ENCODE results near the gene MPV17L2.

MPV17L2 gene

GRCh38 chr19:18197941-18198340 lies 4.9 kb downstream of the MPV17L2 start:
- TF ChIP-seq POU2F2 (IDR thresholded peaks at IDR 0.05; ENCODE audit: low read depth, low read length) (no peak), SPI1 (IDR thresholded peaks at IDR 0.05; ENCODE audit: low read depth, low read length) (no peak), TAF1 (IDR thresholded peaks at IDR 0.05; ENCODE audit: low read depth, low read length) (no peak), PAX5 (IDR thresholded peaks at IDR 0.05; ENCODE audit: insufficient read depth, low read length, severe bottlenecking) (no peak), POLR2A (IDR thresholded peaks at IDR 0.05; ENCODE audit: low read depth, low read length) (no peak), POLR2AphosphoS5 (IDR thresholded peaks at IDR 0.05; ENCODE audit: low read depth, low read length) (no peak)
- no peak for DNase-seq (ENCODE audit: insufficient read length, low spot score)
- no peak for FAIRE-seq

GRCh38 chr19:18198374-18198773 lies 5.4 kb downstream of the MPV17L2 start:
- FAIRE-seq: no peak
- no peak for DNase-seq (ENCODE audit: insufficient read length, low spot score)
- TF ChIP-seq PAX5 (IDR thresholded peaks at IDR 0.05; ENCODE audit: insufficient read depth, low read length, severe bottlenecking): no peak

- TF ChIP-seq PAX5 (IDR thresholded peaks at IDR 0.05; ENCODE audit: insufficient read depth, low read length, severe bottlenecking) (no peak), POLR2A (IDR thresholded peaks at IDR 0.05; ENCODE audit: low read depth, low read length) (no peak), POLR2AphosphoS5 (IDR thresholded peaks at IDR 0.05; ENCODE audit: low read depth, low read length) (no peak), TAF1 (IDR thresholded peaks at IDR 0.05; ENCODE audit: low read depth, low read length) (no peak), SPI1 (IDR thresholded peaks at IDR 0.05; ENCODE audit: low read depth, low read length) (no peak), POU2F2 (IDR thresholded peaks at IDR 0.05; ENCODE audit: low read depth, low read length) (no peak)
- no peak for DNase-seq (ENCODE audit: insufficient read length, low spot score)
- FAIRE-seq: no peak
These were observed 9.4 kb downstream of the MPV17L2 start for GRCh38 chr19:18202397-18202777.

- no peak for FAIRE-seq
- no peak for DNase-seq (ENCODE audit: insufficient read length, low spot score)
- TF ChIP-seq TAF1 (IDR thresholded peaks at IDR 0.05; ENCODE audit: low read depth, low read length) (no peak), POLR2AphosphoS5 (IDR thresholded peaks at IDR 0.05; ENCODE audit: low read depth, low read length) (no peak)
These were observed 9.9 kb downstream of the MPV17L2 start for GRCh38 chr19:18202778-18203407.

- DNase-seq (ENCODE audit: insufficient read length, low spot score) (no peak), FAIRE-seq (no peak)
- no peak for TF ChIP-seq POLR2AphosphoS5 (IDR thresholded peaks at IDR 0.05; ENCODE audit: low read depth, low read length)
- TF ChIP-seq SPI1 (IDR thresholded peaks at IDR 0.05; ENCODE audit: low read depth, low read length): no peak
- TF ChIP-seq POU2F2 (IDR thresholded peaks at IDR 0.05; ENCODE audit: low read depth, low read length): no peak
- no peak for TF ChIP-seq PAX5 (IDR thresholded peaks at IDR 0.05; ENCODE audit: insufficient read depth, low read length, severe bottlenecking)
- TF ChIP-seq TAF1 (IDR thresholded peaks at IDR 0.05; ENCODE audit: low read depth, low read length): no peak
- no peak for TF ChIP-seq POLR2A (IDR thresholded peaks at IDR 0.05; ENCODE audit: low read depth, low read length)
These were observed 10.4 kb downstream of the MPV17L2 start for GRCh38 chr19:18203408-18203862.

GRCh38 chr19:18203863-18204393 lies 10.9 kb downstream of the MPV17L2 start, which contains the start of gene RAB3A:
TSS of gene RAB3A (minus strand) at chr19:18204042. CDS start at chr19:18202740, 1,302 bp downstream.
- peak; percentile 98 for DNase-seq (ENCODE audit: insufficient read length, low spot score)
- FAIRE-seq: peak; percentile 99
- TF ChIP-seq POLR2AphosphoS5 (IDR thresholded peaks at IDR 0.05; ENCODE audit: low read depth, low read length): no peak
- TF ChIP-seq TAF1 (IDR thresholded peaks at IDR 0.05; ENCODE audit: low read depth, low read length): no peak
- no peak for TF ChIP-seq PAX5 (IDR thresholded peaks at IDR 0.05; ENCODE audit: insufficient read depth, low read length, severe bottlenecking)
- no peak for TF ChIP-seq POU2F2 (IDR thresholded peaks at IDR 0.05; ENCODE audit: low read depth, low read length)
- TF ChIP-seq POLR2A (IDR thresholded peaks at IDR 0.05; ENCODE audit: low read depth, low read length): no peak
- TF ChIP-seq SPI1 (IDR thresholded peaks at IDR 0.05; ENCODE audit: low read depth, low read length): no peak

- DNase-seq (ENCODE audit: insufficient read length, low spot score): no peak
- no peak for FAIRE-seq
- TF ChIP-seq PAX5 (IDR thresholded peaks at IDR 0.05; ENCODE audit: insufficient read depth, low read length, severe bottlenecking) (no peak), POLR2AphosphoS5 (IDR thresholded peaks at IDR 0.05; ENCODE audit: low read depth, low read length) (no peak), SPI1 (IDR thresholded peaks at IDR 0.05; ENCODE audit: low read depth, low read length) (no peak), POU2F2 (IDR thresholded peaks at IDR 0.05; ENCODE audit: low read depth, low read length) (no peak), POLR2A (IDR thresholded peaks at IDR 0.05; ENCODE audit: low read depth, low read length) (no peak), TAF1 (IDR thresholded peaks at IDR 0.05; ENCODE audit: low read depth, low read length) (no peak)
These were observed 11.6 kb downstream of the MPV17L2 start for GRCh38 chr19:18204394-18205199.

- peak; percentile 28 for FAIRE-seq
- peak; percentile 72 for DNase-seq (ENCODE audit: insufficient read length, low spot score)
- no peak for TF ChIP-seq PAX5 (IDR thresholded peaks at IDR 0.05; ENCODE audit: insufficient read depth, low read length, severe bottlenecking)
These were observed 12.3 kb downstream of the MPV17L2 start for GRCh38 chr19:18205200-18205892.

GRCh38 chr19:18206018-18206417 lies 13.0 kb downstream of the MPV17L2 start:
- FAIRE-seq: no peak
- no peak for TF ChIP-seq POLR2A (IDR thresholded peaks at IDR 0.05; ENCODE audit: low read depth, low read length)
- TF ChIP-seq POLR2AphosphoS5 (IDR thresholded peaks at IDR 0.05; ENCODE audit: low read depth, low read length): no peak
- TF ChIP-seq PAX5 (IDR thresholded peaks at IDR 0.05; ENCODE audit: insufficient read depth, low read length, severe bottlenecking): no peak
- TF ChIP-seq SPI1 (IDR thresholded peaks at IDR 0.05; ENCODE audit: low read depth, low read length): no peak
- no peak for TF ChIP-seq TAF1 (IDR thresholded peaks at IDR 0.05; ENCODE audit: low read depth, low read length)
- no peak for TF ChIP-seq POU2F2 (IDR thresholded peaks at IDR 0.05; ENCODE audit: low read depth, low read length)

More at GRCh38 chr19:18206018-18206417, 13.0 kb downstream of the MPV17L2 start:
- no peak for DNase-seq (ENCODE audit: insufficient read length, low spot score)
